Stomach (tissue), 9 donors: ENCODE measurements around the gene CNOT2. TPM values are rescaled to one million over a fixed set of nuclear protein-coding genes. Genes with fewer than 3 reads are reported as not detected.

Experiments
- DNase-seq, 2 donors: peaks; one replicate each; pipeline versions ENCODE4 v3.0.0 to v3.0.0-alpha.2; 2013 to 2019
- H3K27ac ChIP-seq, 5 donors: fragments of 200-600 bp in 4 of 5; sonication (generic) in 4 of 5; one replicate each; pipeline ENCODE4 v1.5.1; 2013 to 2019; ENCODE audit warnings: mild to moderate bottlenecking in 1 of 5, moderate library complexity in 1 of 5
- H3K27me3 ChIP-seq, 3 donors: fragments of 200-600 bp; sonication (generic); one replicate each; pipeline ENCODE4 v1.5.1; 2017 to 2019; ENCODE audit warnings: mixed run types in 1 of 3
- H3K36me3 ChIP-seq, 4 donors: fragments of 200-600 bp; sonication (generic); 1 replicate in 3 of 4; 2 replicates in 1 of 4; pipeline ENCODE4 v1.5.1; 2016 to 2019
- H3K4me1 ChIP-seq, 4 donors: fragments of 200-600 bp; sonication (generic); one replicate each; pipeline ENCODE4 v1.5.1; 2016 to 2019
- H3K4me3 ChIP-seq, 4 donors: fragments of 200-600 bp; sonication (generic) in 3 of 4; one replicate each; pipeline ENCODE4 v1.5.1; 2016 to 2019; ENCODE audit warnings: mild to moderate bottlenecking in 1 of 4
- H3K9me3 ChIP-seq, 4 donors: fragments of 200-600 bp; sonication (generic); one replicate each; pipeline ENCODE4 v1.5.1; 2016 to 2019
- CTCF ChIP-seq, 7 experiments: fragments of 450-650 bp in 4 of 7; fragments of 200-600 bp in 3 of 7; sonication (generic) in 3 of 7; IDR thresholded peaks; one replicate each; pipeline ENCODE4 v1.5.1; 2016 to 2019; ENCODE audit warnings: antibody characterized with exemption in 7 of 7, control low read depth in 2 of 7, mild to moderate bottlenecking in 1 of 7
- EP300 ChIP-seq: sonication (generic); formaldehyde crosslinking; IDR thresholded peaks from one replicate; pipeline ENCODE4 v1.6.1; 2017; ENCODE audit warnings: antibody characterized with exemption
- POLR2A ChIP-seq, 4 donors: fragments of 450-650 bp; IDR thresholded peaks; one replicate each; pipeline ENCODE4 v1.6.1; 2016; ENCODE audit warnings: antibody characterized with exemption in 4 of 4, control low read depth in 2 of 4, mild to moderate bottlenecking in 1 of 4, moderate library complexity in 1 of 4
- POLR2AphosphoS5 ChIP-seq, 3 donors: sonication (generic); formaldehyde crosslinking; IDR thresholded peaks; one replicate each; pipeline ENCODE4 v1.6.1; 2016; ENCODE audit warnings: antibody characterized with exemption in 3 of 3
- WGBS, 5 donors: extraction: QIAGEN DNeasy Blood & Tissue Kit in 3 of 5; methylation state at CpG; one replicate each; pipeline versions ENCODE4 v1.1.5 to v1.1.7; 2013 to 2018; 5-methylcytosine and 5-hydroxymethylcytosine counted together
- intact Hi-C: fragments of 100-400 bp; cut with DNase I; formaldehyde crosslinking; loops from one replicate; pipeline ENCODE4 v1.15.1; 2023; ENCODE audit warnings: low total_unique reads
- polyA plus RNA-seq, 3 donors: library from polyadenylated mRNA; stranded (reverse); fragments of 200-250 nt; gene quantifications; one replicate each; pipeline ENCODE4 v1.2.3, GENCODE V29; 2013
- total RNA-seq, 5 donors: library from RNA; depleted of rRNA; stranded (reverse); fragments of >200 nt; gene quantifications; one replicate each; pipeline versions ENCODE4 v1.1.0 to v1.2.3, GENCODE V29; 2014 to 2016
- donor health status: healthy with polysubstance abuse.
- donor health status: Bipolar disorder and iron deficiency.
- donor health status: healthy.

CNOT2 gene
- total and polyA plus RNA-seq, 8 donors, result 18.0 to 237 (median 60.0) TPM

GRCh38 chr12:70264067-70264867 is 21.0 kb downstream of the CNOT2 start:
- intact Hi-C loops, result no loop called here
- WGBS, 5 donors, result 81 to 90% (median 86%) methylated on average over 6 of the region's 6 CpGs

GRCh38 chr12:70265132-70265531 is 21.9 kb downstream of the CNOT2 start:
- Histone ChIP-seq H3K36me3 (peaks cover 0 to 3% (median 0%) of the 10 kb centered on the region in 4 donors), H3K27me3 (no peaks in the 10 kb centered on the region), H3K4me1 (peaks cover 0 to 50% (median 29%) of the 10 kb centered on the region in 4 donors), H3K4me3 (no peak overlapping the region), H3K9me3 (no peaks in the 10 kb centered on the region), H3K27ac (no peak overlapping the region)
- TF ChIP-seq POLR2AphosphoS5 (IDR thresholded peaks at IDR 0.05) (no peak), CTCF (IDR thresholded peaks at IDR 0.05) (no peak), POLR2A (IDR thresholded peaks at IDR 0.05) (no peak), EP300 (no peak)
- no peak for DNase-seq
- intact Hi-C loops, result no loop called here
- WGBS, 5 donors, result 77 to 89% (median 79%) methylated on average over 1 of the region's 1 CpG

More at GRCh38 chr12:70264067-70264867, 21.0 kb downstream of the CNOT2 start:
- no peak for TF ChIP-seq EP300
- no peak for TF ChIP-seq POLR2AphosphoS5 (IDR thresholded peaks at IDR 0.05)
- no peak for TF ChIP-seq CTCF (IDR thresholded peaks at IDR 0.05)
- TF ChIP-seq POLR2A (IDR thresholded peaks at IDR 0.05), result no peak
- Histone ChIP-seq H3K36me3 (peaks cover 0 to 3% (median 0%) of the 10 kb centered on the region in 4 donors), H3K9me3 (no peaks in the 10 kb centered on the region), H3K4me3 (no peak overlapping the region), H3K27me3 (no peaks in the 10 kb centered on the region), H3K27ac (no peak overlapping the region), H3K4me1 (peaks cover 0 to 42% (median 21%) of the 10 kb centered on the region in 4 donors)
- no peak for DNase-seq

- Histone ChIP-seq H3K4me3 (no peak overlapping the region), H3K9me3 (no peaks in the 10 kb centered on the region), H3K27me3 (no peaks in the 10 kb centered on the region), H3K4me1 (peaks cover 16 to 72% (median 48%) of the 10 kb centered on the region in 4 donors), H3K36me3 (no peaks in the 10 kb centered on the region), H3K27ac (no peak overlapping the region)
- intact Hi-C loops, result no loop called here
- WGBS, 5 donors, result 65 to 87% (median 83%) methylated on average over 1 of the region's 1 CpG
- no peak for TF ChIP-seq EP300
- TF ChIP-seq POLR2A (IDR thresholded peaks at IDR 0.05), result no peak
- TF ChIP-seq POLR2AphosphoS5 (IDR thresholded peaks at IDR 0.05), result no peak
- no peak for TF ChIP-seq CTCF (IDR thresholded peaks at IDR 0.05)
- no peak for DNase-seq
Measured at GRCh38 chr12:70267550-70267949, 24.3 kb downstream of the CNOT2 start.

GRCh38 chr12:70268972-70269371 is 25.7 kb downstream of the CNOT2 start:
- DNase-seq, result no peak
- Histone ChIP-seq H3K27ac (no peak overlapping the region), H3K4me1 (peaks cover 16 to 77% (median 48%) of the 10 kb centered on the region in 4 donors), H3K36me3 (no peaks in the 10 kb centered on the region), H3K4me3 (no peak overlapping the region), H3K27me3 (no peaks in the 10 kb centered on the region), H3K9me3 (no peaks in the 10 kb centered on the region)
- intact Hi-C loops, result no loop called here
- 58 to 75% (median 66%) methylated on average over 2 of the region's 2 CpGs for WGBS, 5 donors
- TF ChIP-seq EP300, result no peak
- TF ChIP-seq POLR2A (IDR thresholded peaks at IDR 0.05), result no peak
- no peak for TF ChIP-seq POLR2AphosphoS5 (IDR thresholded peaks at IDR 0.05)
- TF ChIP-seq CTCF (IDR thresholded peaks at IDR 0.05), result no peak
